Measurements from ENCODE around the gene CTDP1.

The CTDP1 gene

GRCh38 chr18:79753391-79753851 lies 73.8 kb downstream of the CTDP1 start:
- Histone ChIP-seq H3K9ac (ENCODE audit: low read length) (no peak overlapping the region), H2BK5ac (ENCODE audit: low read depth, low read length, poor library complexity, severe bottlenecking) (no peak overlapping the region), H2AFZ (ENCODE audit: low read depth, low read length) (no peak overlapping the region), H3K4me1 (ENCODE audit: control insufficient read depth, insufficient read depth, low read depth, low read length) (peaks cover 2% of the 10 kb centered on the region), H2AK5ac (ENCODE audit: low read length, severe bottlenecking) (no peak overlapping the region), H2BK120ac (ENCODE audit: low read depth, low read length) (no peak overlapping the region), H3K27me3 (ENCODE audit: control insufficient read depth in 1 of 2, insufficient read depth in 1 of 2, low read length in 2 of 2) (no peaks in the 10 kb centered on the region), H3K14ac (ENCODE audit: low read length in 2 of 2) (no peak overlapping the region), H3K4me3 (ENCODE audit: insufficient read depth in 1 of 2, low read depth in 1 of 2, low read length in 2 of 2) (peak overlapping the region in 1 of 2 experiments; percentile 22), H3K36me3 (ENCODE audit: control insufficient read depth in 1 of 2, insufficient read depth in 2 of 2, low read depth in 1 of 2, low read length in 2 of 2) (peaks cover 43 to 52% of the 10 kb centered on the region in 2 experiments), H4K91ac (ENCODE audit: low read length) (peak overlapping the region; percentile 16), H2BK12ac (ENCODE audit: low read length in 2 of 2) (no peak overlapping the region), H3K18ac (ENCODE audit: low read depth in 1 of 2, low read length in 2 of 2) (no peak overlapping the region), H3K79me1 (replicated peaks; ENCODE audit: low read length, poor library complexity, severe bottlenecking) (peaks cover 24% of the 10 kb centered on the region), H4K8ac (ENCODE audit: low read length) (no peak overlapping the region), H3K27ac (ENCODE audit: low read length, poor library complexity, severe bottlenecking) (no peak overlapping the region), H3K4ac (ENCODE audit: low read depth in 1 of 2, low read length in 2 of 2) (no peak overlapping the region), H3K23ac (ENCODE audit: low read length in 2 of 2) (no peak overlapping the region), H3K9me3 (ENCODE audit: control insufficient read depth, low read length) (no peaks in the 10 kb centered on the region), H3K4me2 (ENCODE audit: low read length, poor library complexity, severe bottlenecking) (no peak overlapping the region), H2BK15ac (ENCODE audit: low read depth, poor library complexity, severe bottlenecking) (no peak overlapping the region)
- no peak for DNase-seq
- WGBS, result 96% methylated on average over 27 of the region's 27 CpGs

GRCh38 chr18:79754022-79754761 lies 74.6 kb downstream of the CTDP1 start:
- H3K23ac ChIP-seq (ENCODE audit: low read length in 2 of 2), result no peak overlapping the region
- no peak for DNase-seq
- H3K4me3 ChIP-seq (ENCODE audit: insufficient read depth in 1 of 2, low read depth in 1 of 2, low read length in 2 of 2), result no peak overlapping the region
- no peak overlapping the region for H3K4me2 ChIP-seq (ENCODE audit: low read length, poor library complexity, severe bottlenecking)
- H2AFZ ChIP-seq (ENCODE audit: low read depth, low read length), result no peak overlapping the region
- peaks cover 19% of the 10 kb centered on the region for H3K79me1 ChIP-seq (replicated peaks; ENCODE audit: low read length, poor library complexity, severe bottlenecking)
- no peak overlapping the region for H3K18ac ChIP-seq (ENCODE audit: low read depth in 1 of 2, low read length in 2 of 2)
- H3K27ac ChIP-seq (ENCODE audit: low read length, poor library complexity, severe bottlenecking), result no peak overlapping the region
- H3K9ac ChIP-seq (ENCODE audit: low read length), result no peak overlapping the region
- WGBS, result 97% methylated on average over 34 of the region's 35 CpGs
- H2BK120ac ChIP-seq (ENCODE audit: low read depth, low read length), result no peak overlapping the region
- H3K27me3 ChIP-seq (ENCODE audit: control insufficient read depth in 1 of 2, insufficient read depth in 1 of 2, low read length in 2 of 2), result no peaks in the 10 kb centered on the region
- no peak overlapping the region for H4K8ac ChIP-seq (ENCODE audit: low read length)
- no peaks in the 10 kb centered on the region for H3K9me3 ChIP-seq (ENCODE audit: control insufficient read depth, low read length)
- H3K36me3 ChIP-seq (ENCODE audit: control insufficient read depth in 1 of 2, insufficient read depth in 2 of 2, low read depth in 1 of 2, low read length in 2 of 2), result peaks cover 37 to 44% of the 10 kb centered on the region in 2 experiments
- H4K91ac ChIP-seq (ENCODE audit: low read length), result no peak overlapping the region
- no peak overlapping the region for H2BK5ac ChIP-seq (ENCODE audit: low read depth, low read length, poor library complexity, severe bottlenecking)
- no peak overlapping the region for H2AK5ac ChIP-seq (ENCODE audit: low read length, severe bottlenecking)
- no peak overlapping the region for H3K4ac ChIP-seq (ENCODE audit: low read depth in 1 of 2, low read length in 2 of 2)
- H2BK12ac ChIP-seq (ENCODE audit: low read length in 2 of 2), result no peak overlapping the region
- H2BK15ac ChIP-seq (ENCODE audit: low read depth, poor library complexity, severe bottlenecking), result no peak overlapping the region
- peaks cover 2% of the 10 kb centered on the region for H3K4me1 ChIP-seq (ENCODE audit: control insufficient read depth, insufficient read depth, low read depth, low read length)
- H3K14ac ChIP-seq (ENCODE audit: low read length in 2 of 2), result no peak overlapping the region

- Histone ChIP-seq H3K14ac (ENCODE audit: low read length in 2 of 2) (no peak overlapping the region), H4K8ac (ENCODE audit: low read length) (no peak overlapping the region), H2AK5ac (ENCODE audit: low read length, severe bottlenecking) (no peak overlapping the region), H3K9ac (ENCODE audit: low read length) (no peak overlapping the region), H3K9me3 (ENCODE audit: control insufficient read depth, low read length) (no peaks in the 10 kb centered on the region), H3K4me1 (ENCODE audit: control insufficient read depth, insufficient read depth, low read depth, low read length) (peaks cover 2% of the 10 kb centered on the region), H2BK15ac (ENCODE audit: low read depth, poor library complexity, severe bottlenecking) (no peak overlapping the region), H3K4ac (ENCODE audit: low read depth in 1 of 2, low read length in 2 of 2) (no peak overlapping the region), H3K4me2 (ENCODE audit: low read length, poor library complexity, severe bottlenecking) (no peak overlapping the region), H4K91ac (ENCODE audit: low read length) (no peak overlapping the region), H3K79me1 (replicated peaks; ENCODE audit: low read length, poor library complexity, severe bottlenecking) (peaks cover 13% of the 10 kb centered on the region), H3K36me3 (ENCODE audit: control insufficient read depth in 1 of 2, insufficient read depth in 2 of 2, low read depth in 1 of 2, low read length in 2 of 2) (peaks cover 36 to 37% of the 10 kb centered on the region in 2 experiments), H3K27ac (ENCODE audit: low read length, poor library complexity, severe bottlenecking) (no peak overlapping the region), H3K18ac (ENCODE audit: low read depth in 1 of 2, low read length in 2 of 2) (no peak overlapping the region), H3K23ac (ENCODE audit: low read length in 2 of 2) (no peak overlapping the region), H2BK120ac (ENCODE audit: low read depth, low read length) (no peak overlapping the region), H2AFZ (ENCODE audit: low read depth, low read length) (no peak overlapping the region), H2BK12ac (ENCODE audit: low read length in 2 of 2) (no peak overlapping the region), H3K27me3 (ENCODE audit: control insufficient read depth in 1 of 2, insufficient read depth in 1 of 2, low read length in 2 of 2) (no peaks in the 10 kb centered on the region), H3K4me3 (ENCODE audit: insufficient read depth in 1 of 2, low read depth in 1 of 2, low read length in 2 of 2) (no peak overlapping the region), H2BK5ac (ENCODE audit: low read depth, low read length, poor library complexity, severe bottlenecking) (no peak overlapping the region)
- WGBS, result 92% methylated on average over 26 of the region's 27 CpGs
- no peak for DNase-seq
Observed at GRCh38 chr18:79754831-79755351, 75.3 kb downstream of the CTDP1 start.

- H3K27me3 ChIP-seq (ENCODE audit: control insufficient read depth in 1 of 2, insufficient read depth in 1 of 2, low read length in 2 of 2), result no peaks in the 10 kb centered on the region
- H3K14ac ChIP-seq (ENCODE audit: low read length in 2 of 2), result no peak overlapping the region
- H2BK5ac ChIP-seq (ENCODE audit: low read depth, low read length, poor library complexity, severe bottlenecking), result no peak overlapping the region
- H3K9ac ChIP-seq (ENCODE audit: low read length), result no peak overlapping the region
- no peaks in the 10 kb centered on the region for H3K9me3 ChIP-seq (ENCODE audit: control insufficient read depth, low read length)
- peaks cover 2% of the 10 kb centered on the region for H3K4me1 ChIP-seq (ENCODE audit: control insufficient read depth, insufficient read depth, low read depth, low read length)
- H3K79me1 ChIP-seq (replicated peaks; ENCODE audit: low read length, poor library complexity, severe bottlenecking), result peaks cover 10% of the 10 kb centered on the region
- no peak overlapping the region for H4K8ac ChIP-seq (ENCODE audit: low read length)
- no peak for DNase-seq
- no peak overlapping the region for H2BK12ac ChIP-seq (ENCODE audit: low read length in 2 of 2)
- H2BK120ac ChIP-seq (ENCODE audit: low read depth, low read length), result no peak overlapping the region
- H4K91ac ChIP-seq (ENCODE audit: low read length), result no peak overlapping the region
- H3K27ac ChIP-seq (ENCODE audit: low read length, poor library complexity, severe bottlenecking), result no peak overlapping the region
- H2BK15ac ChIP-seq (ENCODE audit: low read depth, poor library complexity, severe bottlenecking), result no peak overlapping the region
- no peak overlapping the region for H2AFZ ChIP-seq (ENCODE audit: low read depth, low read length)
- H3K18ac ChIP-seq (ENCODE audit: low read depth in 1 of 2, low read length in 2 of 2), result no peak overlapping the region
- H3K4ac ChIP-seq (ENCODE audit: low read depth in 1 of 2, low read length in 2 of 2), result no peak overlapping the region
- H2AK5ac ChIP-seq (ENCODE audit: low read length, severe bottlenecking), result no peak overlapping the region
- H3K36me3 ChIP-seq (ENCODE audit: control insufficient read depth in 1 of 2, insufficient read depth in 2 of 2, low read depth in 1 of 2, low read length in 2 of 2), result peaks cover 32 to 35% of the 10 kb centered on the region in 2 experiments
- H3K4me2 ChIP-seq (ENCODE audit: low read length, poor library complexity, severe bottlenecking), result no peak overlapping the region
- H3K4me3 ChIP-seq (ENCODE audit: insufficient read depth in 1 of 2, low read depth in 1 of 2, low read length in 2 of 2), result no peak overlapping the region
- no peak overlapping the region for H3K23ac ChIP-seq (ENCODE audit: low read length in 2 of 2)
- 94% methylated on average over 31 of the region's 31 CpGs for WGBS
Observed at GRCh38 chr18:79755496-79756142, 76.0 kb downstream of the CTDP1 start.

Data from mesenchymal stem cell (in vitro differentiated cells and primary cell).